B cell (primary cell): ENCODE data around the gene TALDO1. TPM values are rescaled to one million over a fixed set of nuclear protein-coding genes. Genes with fewer than 3 reads are reported as not detected.
A peak's percentile ranks its signal among the peaks of the same experiment; 100 is the strongest.

Source experiments
- ATAC-seq: fragments of 200-7000 bp; cut with Tn5 transposase; one replicate; pipeline ENCODE4 v1.10.0; 2021; ENCODE audit warnings: low read depth, mild to moderate bottlenecking, moderate number of reproducible peaks, moderate library complexity
- CTCF ChIA-PET: fragments of 350-600 bp; sonication (Branson Sonifier 250); formaldehyde crosslinking; loops from one replicate; lab custom pipeline; 2021; ENCODE audit warnings: antibody characterized with exemption, inconsistent platforms; lab: Charles Lee
- POLR2A ChIA-PET: fragments of 350-600 bp; sonication (Branson Sonifier 250); formaldehyde crosslinking; loops from one replicate; lab custom pipeline; 2021; ENCODE audit warnings: antibody characterized with exemption; lab: Charles Lee
- DNase-seq: peaks from one replicate; pipeline ENCODE4 v3.0.0; 2013
- H2AFZ ChIP-seq: 2 replicates; pipeline ENCODE4 v1.6.1; 2012; ENCODE audit warnings: mild to moderate bottlenecking, low read depth, low read length; ENCODE audit not compliant: insufficient read depth, poor library complexity, severe bottlenecking
- H3K27ac ChIP-seq, 2 donors: 1 replicate in 1 of 2; 2 replicates in 1 of 2; pipeline ENCODE4 v1.5.1; 2012 to 2013; ENCODE audit warnings: low read length in 2 of 2, mild to moderate bottlenecking in 2 of 2, moderate library complexity in 1 of 2
- H3K27me3 ChIP-seq, 4 experiments: fragments of 200-600 bp in 1 of 4; sonication (generic) in 1 of 4; replicated peaks in 1 of 4; 1 replicate in 2 of 4; 2 replicates in 2 of 4; pipeline versions ENCODE4 v1.6.1 to v1.7.0; 2013 to 2016; ENCODE audit warnings: low read length in 3 of 4, mild to moderate bottlenecking in 2 of 4, mixed read lengths in 1 of 4, moderate library complexity in 1 of 4; ENCODE audit not compliant: insufficient read depth in 4 of 4, control insufficient read depth in 3 of 4; ENCODE audit errors: control extremely low read depth in 1 of 4
- H3K36me3 ChIP-seq, 2 experiments: replicated peaks in 1 of 2; 1 replicate in 1 of 2; 2 replicates in 1 of 2; pipeline versions ENCODE4 v1.6.1 to v1.7.1; 2013; ENCODE audit warnings: low read length in 1 of 2; ENCODE audit not compliant: insufficient read depth in 2 of 2, control insufficient read depth in 1 of 2; ENCODE audit errors: control extremely low read depth in 1 of 2, extremely low read depth in 1 of 2
- H3K4me1 ChIP-seq, 2 donors: fragments of 200-600 bp in 1 of 2; sonication (generic) in 1 of 2; 1 replicate in 1 of 2; 2 replicates in 1 of 2; pipeline versions ENCODE4 v1.5.1 to v1.6.1; 2013 to 2017; ENCODE audit warnings: low read length in 2 of 2; ENCODE audit not compliant: control insufficient read depth in 2 of 2, insufficient read depth in 2 of 2
- H3K4me2 ChIP-seq: replicated peaks from 2 replicates; pipeline ENCODE3; 2012; ENCODE audit warnings: mild to moderate bottlenecking, low read depth, low read length; ENCODE audit not compliant: poor library complexity, severe bottlenecking
- H3K4me3 ChIP-seq, 5 experiments: fragments of 200-600 bp in 1 of 5; sonication (generic) in 1 of 5; 1 replicate in 3 of 5; 2 replicates in 2 of 5; pipeline versions ENCODE4 v1.5.1 to v1.7.0; 2011 to 2016; ENCODE audit warnings: low read length in 4 of 5, mild to moderate bottlenecking in 4 of 5, low read depth in 2 of 5, control low read depth in 1 of 5, moderate library complexity in 1 of 5; ENCODE audit not compliant: insufficient read depth in 1 of 5; ENCODE audit errors: control extremely low read depth in 1 of 5, extremely low read depth in 1 of 5
- H3K79me2 ChIP-seq: fragments of 200-600 bp; sonication (generic); one replicate; pipeline ENCODE4 v1.6.0; 2016; ENCODE audit warnings: low read length; ENCODE audit not compliant: control insufficient read depth, insufficient read depth
- H3K9ac ChIP-seq: fragments of 200-600 bp; sonication (generic); 2 replicates; pipeline ENCODE4 v1.6.1; 2017; ENCODE audit warnings: mild to moderate bottlenecking, low read length, moderate library complexity
- H3K9me3 ChIP-seq, 3 donors: one replicate each; pipeline versions ENCODE4 v1.6.1 to v1.7.1; 2013; ENCODE audit warnings: low read length in 2 of 3; ENCODE audit not compliant: control insufficient read depth in 2 of 3, insufficient read depth in 1 of 3; ENCODE audit errors: control extremely low read depth in 1 of 3
- H4K20me1 ChIP-seq: 2 replicates; pipeline ENCODE4 v1.6.0; 2012; ENCODE audit warnings: mild to moderate bottlenecking, low read length; ENCODE audit not compliant: insufficient read depth, control insufficient read depth, poor library complexity, severe bottlenecking
- H3K27ac Mint-ChIP-seq: one replicate; pipeline ENCODE4 v1.8.0; 2021; ENCODE audit warnings: mixed read lengths
- H3K27me3 Mint-ChIP-seq: one replicate; pipeline ENCODE4 v1.8.0; 2021; ENCODE audit warnings: mixed read lengths
- H3K4me1 Mint-ChIP-seq: one replicate; pipeline ENCODE4 v1.8.0; 2021; ENCODE audit warnings: mixed read lengths
- H3K4me3 Mint-ChIP-seq: one replicate; pipeline ENCODE4 v1.8.0; 2021; ENCODE audit warnings: mixed read lengths
- H3K9me3 Mint-ChIP-seq: one replicate; pipeline ENCODE4 v1.8.0; 2022; ENCODE audit warnings: mixed read lengths; ENCODE audit not compliant: insufficient read depth
- EZH2 ChIP-seq: IDR thresholded peaks from 2 replicates; pipeline ENCODE4 v1.6.1; 2012; ENCODE audit warnings: borderline replicate concordance, low read depth, mild to moderate bottlenecking, moderate library complexity, low read length; ENCODE audit not compliant: insufficient read depth, poor library complexity, severe bottlenecking
- WGBS: methylation state at CpG from one replicate; pipeline ENCODE4 v1.1.5; 2013; ENCODE audit warnings: missing lambda C conversion rate; ENCODE audit not compliant: insufficient coverage; 5-methylcytosine and 5-hydroxymethylcytosine counted together
- intact Hi-C: fragments of 100-400 bp; cut with micrococcal nuclease; formaldehyde crosslinking; loops from one replicate; pipeline ENCODE4 v1.10.0; 2022
- polyA plus RNA-seq: library from polyadenylated mRNA; depleted of rRNA; stranded (reverse); fragments of >200 nt; gene quantifications from 2 replicates; pipeline ENCODE4 v1.2.3, GENCODE V29; 2012
- total RNA-seq, 2 donors: library from RNA; stranded (reverse); fragments of 120-200 nt in 1 of 2; gene quantifications; 1 replicate in 1 of 2; 2 replicates in 1 of 2; pipeline versions ENCODE4 v1.2.3 to v1.2.4, GENCODE V29; 2013 to 2022
- TF ChIP-seq, protein P1 (sequence below): fragments of 200-600 bp; IDR thresholded peaks from one replicate; pipeline ENCODE4 v1.8.0; 2022; ENCODE audit warnings: antibody characterized with exemption, mild to moderate bottlenecking

TALDO1 gene
- total and polyA plus RNA-seq, 2 donors (not counting 1 experiment from before 2014, with no cell fraction given): 82.4 to 116 TPM

GRCh38 chr11:720642-721246 lies 26.5 kb upstream of the TALDO1 start:
- Mint-ChIP-seq H3K4me3 (peak overlapping the region; percentile 90), H3K27ac (no peak overlapping the region), H3K4me1 (peaks cover 29% of the 10 kb centered on the region), H3K27me3 (peaks cover 8% of the 10 kb centered on the region), H3K9me3 (no peaks in the 10 kb centered on the region)
- H3K4me2 ChIP-seq: peak overlapping the region; percentile 99
- WGBS: 4% methylated on average over 47 of the region's 53 CpGs
- intact Hi-C loops: loop anchor here (5.0 to 10.0 kb wide), 2 partner anchors 106 to 183 kb away; partner anchors contain the start of genes HRAS, IRF7 and LRRC56
- no peaks in the 10 kb centered on the region for H3K36me3 ChIP-seq
- H3K4me1 ChIP-seq: peaks cover 23 to 34% of the 10 kb centered on the region in 2 donors
- no peaks in the 10 kb centered on the region for H4K20me1 ChIP-seq
- peak; percentile 21 for ATAC-seq
- peaks cover 0 to under 1% (median 0%) of the 10 kb centered on the region in 3 donors for H3K9me3 ChIP-seq
- no peaks in the 10 kb centered on the region for H3K79me2 ChIP-seq
- peak; percentile 60 for DNase-seq
- no peak for TF ChIP-seq EZH2
- TF ChIP-seq, protein P1, sequence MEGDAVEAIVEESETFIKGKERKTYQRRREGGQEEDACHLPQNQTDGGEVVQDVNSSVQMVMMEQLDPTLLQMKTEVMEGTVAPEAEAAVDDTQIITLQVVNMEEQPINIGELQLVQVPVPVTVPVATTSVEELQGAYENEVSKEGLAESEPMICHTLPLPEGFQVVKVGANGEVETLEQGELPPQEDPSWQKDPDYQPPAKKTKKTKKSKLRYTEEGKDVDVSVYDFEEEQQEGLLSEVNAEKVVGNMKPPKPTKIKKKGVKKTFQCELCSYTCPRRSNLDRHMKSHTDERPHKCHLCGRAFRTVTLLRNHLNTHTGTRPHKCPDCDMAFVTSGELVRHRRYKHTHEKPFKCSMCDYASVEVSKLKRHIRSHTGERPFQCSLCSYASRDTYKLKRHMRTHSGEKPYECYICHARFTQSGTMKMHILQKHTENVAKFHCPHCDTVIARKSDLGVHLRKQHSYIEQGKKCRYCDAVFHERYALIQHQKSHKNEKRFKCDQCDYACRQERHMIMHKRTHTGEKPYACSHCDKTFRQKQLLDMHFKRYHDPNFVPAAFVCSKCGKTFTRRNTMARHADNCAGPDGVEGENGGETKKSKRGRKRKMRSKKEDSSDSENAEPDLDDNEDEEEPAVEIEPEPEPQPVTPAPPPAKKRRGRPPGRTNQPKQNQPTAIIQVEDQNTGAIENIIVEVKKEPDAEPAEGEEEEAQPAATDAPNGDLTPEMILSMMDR: no peak
- H3K4me3 ChIP-seq: peak overlapping the region in 4 of 5 experiments; percentile 40 to 65 (median 51)
- peak overlapping the region in 1 of 2 donors; percentile 59 for H3K27ac ChIP-seq
- H3K9ac ChIP-seq: peak overlapping the region; percentile 74
- H3K27me3 ChIP-seq: peaks cover 0 to 32% (median 4%) of the 10 kb centered on the region in 4 experiments
- peak overlapping the region; percentile 80 for H2AFZ ChIP-seq
- CTCF ChIA-PET: interaction anchor here (0.6 to 8.2 kb wide), 7 partner anchors 19 to 166 kb away, joined by 3 to 104 read pairs (median 4); no protein-coding TSS in a partner anchor
- POLR2A ChIA-PET: interaction anchor here (0.8 to 8.2 kb wide), 2 partner anchors 26 to 49 kb away, joined by 3 to 105 read pairs; partner anchors contain the start of genes DEAF1 and TMEM80
